ACC112 (cell line): ENCODE measurements around the gene LDLRAD3.
A peak's percentile ranks its signal among the peaks of the same experiment; 100 is the strongest.

ENCODE experiments used
- H2AFZ ChIP-seq: fragments of 200-600 bp; sonication (generic); one replicate; pipeline ENCODE4 v1.6.0; 2017; ENCODE audit warnings: antibody characterized with exemption, low read length; ENCODE audit not compliant: unreplicated experiment
- H3K27ac ChIP-seq: fragments of 200-600 bp; sonication (generic); 2 replicates; pipeline ENCODE4 v1.5.1; 2014; ENCODE audit warnings: low read depth, mild to moderate bottlenecking, antibody characterized with exemption, low read length, moderate library complexity
- H3K27me3 ChIP-seq: fragments of 200-600 bp; sonication (generic); 2 replicates; pipeline ENCODE4 v1.6.1; 2014; ENCODE audit warnings: mild to moderate bottlenecking, antibody characterized with exemption, low read length, moderate library complexity, mixed read lengths; ENCODE audit not compliant: insufficient read depth
- H3K36me3 ChIP-seq: fragments of 200-600 bp; sonication (generic); 2 replicates; pipeline ENCODE4 v1.6.1; 2016; ENCODE audit warnings: mild to moderate bottlenecking, antibody characterized with exemption, low read length, moderate library complexity, mixed read lengths; ENCODE audit not compliant: insufficient read depth
- H3K4me1 ChIP-seq: fragments of 200-600 bp; sonication (generic); one replicate; pipeline ENCODE4 v1.6.1; 2016; ENCODE audit warnings: low read length, mixed read lengths; ENCODE audit not compliant: insufficient read depth, unreplicated experiment, control insufficient read depth
- H3K4me3 ChIP-seq: fragments of 200-600 bp; sonication (generic); 2 replicates; pipeline ENCODE4 v1.5.1; 2014; ENCODE audit warnings: mild to moderate bottlenecking, low read depth, low read length
- H3K79me2 ChIP-seq: fragments of 200-600 bp; sonication (generic); one replicate; pipeline ENCODE4 v1.6.0; 2016; ENCODE audit warnings: low read length; ENCODE audit not compliant: control insufficient read depth, unreplicated experiment, insufficient read depth

The LDLRAD3 gene

DNA sequence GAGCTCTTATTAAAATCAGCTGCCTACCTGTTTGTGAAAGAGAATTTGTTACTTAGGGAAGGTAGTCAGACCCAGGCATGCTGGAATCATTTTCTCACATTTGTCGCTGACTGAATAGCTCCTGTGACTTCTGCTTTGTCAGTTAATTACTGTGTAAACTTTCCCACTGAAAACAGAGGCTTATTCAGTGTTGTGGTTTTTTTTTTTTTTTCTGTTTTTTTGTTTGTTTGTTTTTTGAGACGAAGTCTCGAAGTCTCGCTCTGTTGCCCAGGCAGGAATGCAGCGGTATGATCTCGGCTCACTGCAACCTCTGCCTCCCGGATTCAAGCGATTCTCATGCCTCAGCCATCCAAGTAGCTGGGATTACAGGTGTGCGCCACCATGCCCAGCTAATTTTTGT is 5.6 kb upstream of the LDLRAD3 start:
- Histone ChIP-seq H3K4me3 (no peak overlapping the region), H3K4me1 (peaks cover 4% of the 10 kb centered on the region), H2AFZ (no peak overlapping the region), H3K27ac (no peak overlapping the region), H3K36me3 (no peaks in the 10 kb centered on the region), H3K79me2 (no peaks in the 10 kb centered on the region), H3K27me3 (no peaks in the 10 kb centered on the region)

DNA sequence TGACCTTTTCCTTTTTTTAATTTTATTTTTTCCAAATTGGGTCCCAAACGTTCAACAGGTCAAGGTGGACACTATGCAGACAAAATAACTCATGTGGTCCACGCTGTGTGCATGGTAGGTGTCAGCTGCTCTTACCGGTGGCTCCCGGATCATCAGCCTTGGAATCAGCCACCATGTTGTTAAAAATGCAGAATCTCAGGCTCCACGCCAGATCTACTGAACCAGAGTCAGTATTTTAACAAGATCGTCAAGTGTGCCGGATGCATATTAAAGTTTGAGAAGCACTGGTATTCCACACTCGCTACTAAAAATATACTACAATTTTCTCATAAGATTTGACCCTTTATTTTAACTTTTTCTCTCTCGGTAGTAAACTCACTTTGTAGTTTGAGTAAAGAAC is 553 bp upstream of the LDLRAD3 start:
- Histone ChIP-seq H3K36me3 (no peaks in the 10 kb centered on the region), H3K79me2 (peaks cover 40% of the 10 kb centered on the region), H2AFZ (peak overlapping the region; percentile 89), H3K27ac (peak overlapping the region; percentile 36), H3K4me3 (peak overlapping the region; percentile 98), H3K27me3 (no peaks in the 10 kb centered on the region), H3K4me1 (peaks cover 19% of the 10 kb centered on the region)

DNA sequence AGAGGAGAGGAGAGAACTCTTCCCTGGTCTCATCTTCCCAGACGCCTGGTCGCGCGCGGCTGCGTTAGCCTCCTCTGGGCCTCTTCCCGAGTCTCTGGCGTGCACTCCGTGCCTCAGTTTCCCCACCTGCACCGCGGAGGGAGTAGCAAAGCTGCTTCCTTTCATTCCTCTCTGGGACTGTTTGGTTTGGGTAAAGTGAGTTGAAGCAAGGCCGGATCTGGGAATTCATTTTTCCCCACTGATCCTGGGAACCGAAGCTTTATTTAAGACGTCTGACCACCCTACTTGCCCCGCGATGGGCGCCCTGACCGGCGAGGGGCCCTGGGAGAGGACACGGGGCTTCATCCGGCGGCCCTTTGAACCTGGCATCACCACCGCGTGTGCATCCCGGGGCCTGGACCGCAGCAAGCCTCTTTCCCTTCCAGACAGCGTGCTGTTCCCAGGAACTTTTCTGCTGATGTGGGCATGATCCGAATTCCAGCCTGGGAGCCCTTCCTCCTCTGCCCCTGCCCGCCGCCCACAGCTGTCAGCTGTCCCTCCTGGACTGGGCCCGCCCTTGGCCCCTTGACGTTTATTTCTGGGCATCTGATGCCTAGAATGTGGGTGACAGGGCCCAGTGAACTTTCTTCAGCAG is 758 bp downstream of the LDLRAD3 start:
- Histone ChIP-seq H3K27ac (peak overlapping the region; percentile 58), H3K79me2 (peaks cover 52% of the 10 kb centered on the region), H2AFZ (peak overlapping the region; percentile 89)

DNA sequence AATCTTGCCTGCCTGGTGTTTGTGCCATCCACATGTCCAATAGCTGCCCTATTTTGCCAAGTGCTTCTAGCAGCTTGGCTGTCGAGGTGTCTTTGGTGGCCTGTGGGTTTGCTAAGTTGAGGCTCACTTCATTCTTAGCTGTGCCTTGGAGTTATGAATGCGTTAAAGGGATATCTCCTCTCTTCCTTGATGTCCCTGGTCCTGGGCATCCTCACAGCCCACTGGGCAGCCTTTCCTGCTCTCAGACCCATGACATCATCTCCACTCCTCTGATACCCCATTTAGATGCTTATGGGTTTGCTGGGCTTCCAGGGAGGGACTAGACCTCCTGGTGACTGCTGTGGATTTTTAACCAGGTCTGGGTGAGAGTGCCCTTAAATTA is 1.3 kb downstream of the LDLRAD3 start:
- Histone ChIP-seq H3K27ac (peak overlapping the region; percentile 58; the same call in 1 of the 2 replicates), H3K79me2 (peaks cover 58% of the 10 kb centered on the region), H3K36me3 (no peaks in the 10 kb centered on the region), H3K4me1 (peaks cover 19% of the 10 kb centered on the region), H3K4me3 (peak overlapping the region; percentile 98), H3K27me3 (no peaks in the 10 kb centered on the region), H2AFZ (peak overlapping the region; percentile 89)

More for the DNA sequence above, 758 bp downstream of the LDLRAD3 start:
- no peaks in the 10 kb centered on the region for H3K36me3 ChIP-seq
- peaks cover 19% of the 10 kb centered on the region for H3K4me1 ChIP-seq
- peak overlapping the region; percentile 98 for H3K4me3 ChIP-seq
- H3K27me3 ChIP-seq = no peaks in the 10 kb centered on the region

DNA sequence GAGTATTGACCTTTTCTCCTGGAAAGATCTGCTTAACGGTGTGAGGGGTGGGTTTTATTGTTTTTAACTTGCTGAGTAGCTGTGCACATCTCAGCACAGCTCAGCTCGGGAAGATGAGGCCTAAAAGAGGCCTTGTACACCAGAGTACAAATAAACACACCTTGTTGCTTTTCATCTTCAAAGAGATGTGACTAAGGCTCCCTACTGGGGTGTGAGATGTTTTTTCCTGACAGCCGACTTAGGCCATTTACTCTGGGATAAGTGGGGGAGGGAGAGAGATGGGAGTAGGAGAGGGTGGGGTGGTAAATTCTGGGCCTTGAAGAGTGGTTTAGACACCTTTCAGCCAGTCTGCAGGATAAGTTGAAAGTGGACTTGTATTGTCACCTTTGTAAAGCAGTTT is 2.9 kb downstream of the LDLRAD3 start:
- no peak overlapping the region for H3K27ac ChIP-seq
- H3K79me2 ChIP-seq = peaks cover 74% of the 10 kb centered on the region
- peaks cover 19% of the 10 kb centered on the region for H3K4me1 ChIP-seq
- no peak overlapping the region for H3K4me3 ChIP-seq
- no peaks in the 10 kb centered on the region for H3K27me3 ChIP-seq
- H2AFZ ChIP-seq = no peak overlapping the region
- no peaks in the 10 kb centered on the region for H3K36me3 ChIP-seq

DNA sequence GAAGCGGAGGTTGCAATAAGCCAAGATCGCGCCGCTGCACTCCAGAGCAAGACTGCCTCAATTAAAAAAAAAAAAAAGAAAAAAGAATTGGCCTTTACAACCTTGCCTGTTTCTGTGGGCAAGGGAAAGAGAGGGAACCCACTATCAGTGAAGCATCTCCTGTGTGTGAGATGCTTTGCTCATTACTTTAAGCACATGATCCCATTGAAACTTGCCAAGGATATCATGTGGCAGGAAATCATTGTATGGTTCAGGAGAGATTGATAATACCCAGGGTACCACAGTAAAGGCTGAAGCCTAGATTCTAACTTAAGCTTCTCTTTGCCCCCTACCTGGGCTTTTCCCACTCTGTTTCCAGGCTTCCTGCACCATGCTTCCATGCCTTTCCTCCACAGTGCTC is 3.6 kb downstream of the LDLRAD3 start:
- Histone ChIP-seq H3K27ac (no peak overlapping the region), H3K79me2 (peaks cover 79% of the 10 kb centered on the region), H3K27me3 (no peaks in the 10 kb centered on the region), H3K36me3 (no peaks in the 10 kb centered on the region), H3K4me1 (peaks cover 19% of the 10 kb centered on the region), H2AFZ (no peak overlapping the region), H3K4me3 (no peak overlapping the region)

DNA sequence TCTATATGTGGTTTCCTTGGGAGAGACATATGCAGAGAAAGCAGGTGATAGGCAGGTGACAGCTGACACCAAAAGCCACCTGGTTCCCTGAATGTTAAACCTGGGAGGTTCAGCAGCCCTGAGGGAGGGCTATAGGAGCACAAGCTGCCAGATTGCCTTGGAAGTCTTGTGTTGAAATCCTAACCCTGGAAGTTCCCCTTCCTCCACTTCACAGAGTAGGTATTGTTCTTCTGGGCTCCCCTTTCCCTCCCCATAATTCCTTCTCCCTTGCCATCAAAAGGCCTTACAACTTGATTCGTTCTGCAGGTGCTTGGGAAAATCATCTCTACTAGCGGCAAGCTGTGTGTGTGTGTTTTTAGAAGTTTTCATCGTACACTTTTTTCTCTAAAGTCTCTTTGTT is 5.4 kb downstream of the LDLRAD3 start:
- Histone ChIP-seq H3K4me1 (peaks cover 23% of the 10 kb centered on the region), H3K36me3 (no peaks in the 10 kb centered on the region), H3K4me3 (no peak overlapping the region), H3K27me3 (no peaks in the 10 kb centered on the region), H3K27ac (no peak overlapping the region), H3K79me2 (peaks cover 96% of the 10 kb centered on the region), H2AFZ (no peak overlapping the region)

DNA sequence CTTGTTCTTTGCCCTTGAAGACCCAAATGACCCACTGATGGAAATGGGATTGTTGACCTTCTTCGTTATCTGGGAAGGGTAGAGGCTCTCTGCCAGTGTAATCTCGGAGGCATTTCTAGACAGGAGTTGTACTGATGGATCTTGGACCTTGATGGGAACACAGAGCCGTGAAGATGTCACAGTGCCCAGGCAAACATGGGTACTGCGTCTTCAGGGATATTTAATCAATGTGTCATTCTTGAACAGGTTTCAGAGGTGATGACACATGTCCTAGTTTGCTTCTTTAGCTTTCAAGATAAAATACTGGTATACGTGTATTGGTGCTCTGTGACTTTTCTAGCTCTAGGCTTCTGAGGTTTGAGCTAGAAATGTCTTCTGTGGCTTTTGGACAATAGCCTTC is 6.2 kb downstream of the LDLRAD3 start:
- Histone ChIP-seq H2AFZ (no peak overlapping the region), H3K4me3 (no peak overlapping the region), H3K27ac (no peak overlapping the region), H3K27me3 (no peaks in the 10 kb centered on the region), H3K36me3 (no peaks in the 10 kb centered on the region), H3K4me1 (peaks cover 22% of the 10 kb centered on the region), H3K79me2 (peaks cover 91% of the 10 kb centered on the region)

DNA sequence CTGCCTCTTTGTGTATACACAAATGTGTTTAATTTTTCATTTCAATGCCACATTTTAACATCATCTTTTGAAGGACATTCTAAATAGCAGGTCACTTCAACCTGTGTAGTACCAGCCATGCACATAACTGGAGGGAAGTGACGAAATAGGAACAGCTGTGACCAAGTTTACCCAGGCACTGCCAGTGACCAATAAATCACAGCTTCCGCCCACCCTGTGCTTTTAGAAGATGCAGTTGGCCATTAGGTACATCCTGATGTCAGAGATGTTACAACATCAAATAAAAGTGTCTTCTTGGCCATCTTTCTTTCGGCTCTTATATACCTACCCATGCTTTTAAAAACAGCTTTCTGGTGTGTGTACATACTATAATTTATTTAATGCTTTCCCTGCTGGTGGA is 7.8 kb downstream of the LDLRAD3 start:
- H3K79me2 ChIP-seq = peaks cover 83% of the 10 kb centered on the region
- H2AFZ ChIP-seq = no peak overlapping the region
- H3K36me3 ChIP-seq = no peaks in the 10 kb centered on the region
- H3K4me1 ChIP-seq = peaks cover 7% of the 10 kb centered on the region
- H3K27me3 ChIP-seq = no peaks in the 10 kb centered on the region
- no peak overlapping the region for H3K4me3 ChIP-seq
- H3K27ac ChIP-seq = no peak overlapping the region

DNA sequence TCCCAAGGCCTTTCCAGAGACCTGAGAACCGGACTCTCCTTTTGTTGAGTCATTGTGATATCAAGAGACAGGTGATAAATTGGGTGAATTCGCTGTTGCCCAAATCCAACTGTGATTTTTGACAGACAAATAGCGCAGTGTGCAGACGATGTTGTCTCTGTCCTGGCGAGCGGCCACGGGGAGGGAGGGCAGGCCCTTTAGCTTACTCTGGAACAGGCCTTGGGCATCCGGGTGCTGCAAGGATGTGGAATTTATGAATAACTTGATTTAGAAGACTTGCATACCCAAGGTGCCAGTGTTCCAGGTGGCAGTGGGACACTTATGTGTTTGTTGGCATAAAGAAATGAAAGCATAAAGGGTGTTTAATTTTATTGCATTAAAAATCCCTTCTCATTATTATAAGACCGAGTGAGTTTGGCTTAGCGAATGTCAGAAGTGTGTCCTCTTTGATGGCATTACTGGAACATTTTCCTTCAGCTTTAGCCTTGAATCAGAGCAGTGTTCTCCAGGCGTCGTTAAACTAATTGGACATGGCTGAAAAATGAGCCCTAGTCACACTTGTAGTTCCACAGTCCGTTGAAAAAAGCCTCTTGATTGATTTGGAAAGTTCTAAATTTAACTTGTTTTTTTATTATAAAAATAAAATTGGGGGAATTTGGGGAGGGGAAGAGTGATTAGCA is 9.4 kb downstream of the LDLRAD3 start:
- Histone ChIP-seq H3K27ac (no peak overlapping the region), H3K36me3 (no peaks in the 10 kb centered on the region), H3K27me3 (no peaks in the 10 kb centered on the region), H3K79me2 (peaks cover 73% of the 10 kb centered on the region), H3K4me3 (no peak overlapping the region), H2AFZ (no peak overlapping the region), H3K4me1 (peaks cover 6% of the 10 kb centered on the region)

DNA sequence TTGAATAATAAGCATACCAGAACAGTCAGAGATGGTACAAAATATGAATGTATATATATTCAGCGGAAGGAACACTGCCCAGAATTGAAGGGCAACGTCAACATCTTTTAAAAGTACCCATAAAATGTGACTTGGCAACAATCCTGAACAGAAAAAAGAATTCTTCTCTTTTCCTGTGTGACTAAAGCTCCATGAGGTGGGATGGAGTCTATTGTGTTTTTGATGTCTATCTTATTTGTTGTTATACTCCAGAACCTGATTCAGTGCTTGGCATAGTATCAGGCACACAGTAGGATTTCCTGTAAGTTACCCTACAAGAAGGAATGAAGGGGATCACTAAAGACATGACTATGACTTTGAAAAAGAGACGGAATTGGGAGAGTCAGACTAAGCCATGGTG is 10.3 kb downstream of the LDLRAD3 start:
- H3K79me2 ChIP-seq = peaks cover 74% of the 10 kb centered on the region
- H3K4me1 ChIP-seq = peaks cover 6% of the 10 kb centered on the region
- H2AFZ ChIP-seq = no peak overlapping the region
- no peak overlapping the region for H3K4me3 ChIP-seq
- no peaks in the 10 kb centered on the region for H3K27me3 ChIP-seq
- H3K27ac ChIP-seq = no peak overlapping the region
- H3K36me3 ChIP-seq = no peaks in the 10 kb centered on the region
